OCI-LY1 (cell line): ENCODE results near the gene UAP1.

Experiments used
- H2AFZ ChIP-seq: fragments of 200-600 bp; sonication (generic), shearing (Covaris generic); 2 replicates; pipeline ENCODE4 v1.6.0; 2014; ENCODE audit warnings: antibody characterized with exemption, mild to moderate bottlenecking, low read length
- H3F3A ChIP-seq: fragments of 200-600 bp; sonication (generic), shearing (Covaris generic); 2 replicates; pipeline ENCODE4 v1.6.0; 2014; ENCODE audit warnings: mild to moderate bottlenecking, antibody characterized with exemption, low read length, moderate library complexity; ENCODE audit not compliant: insufficient read depth
- H3K27ac ChIP-seq: fragments of 200-600 bp; sonication (generic); 2 replicates; pipeline ENCODE4 v1.5.1; 2014; ENCODE audit warnings: low read length, mixed run types, mild to moderate bottlenecking, low read depth; ENCODE audit not compliant: poor library complexity, severe bottlenecking
- H3K27me3 ChIP-seq: fragments of 200-600 bp; sonication (generic); 2 replicates; pipeline ENCODE4 v1.6.0; 2014; ENCODE audit warnings: antibody characterized with exemption, mild to moderate bottlenecking, low read length, moderate library complexity; ENCODE audit not compliant: insufficient read depth
- H3K36me3 ChIP-seq: fragments of 200-600 bp; sonication (generic); 2 replicates; pipeline ENCODE4 v1.6.1; 2014; ENCODE audit warnings: mild to moderate bottlenecking, antibody characterized with exemption, low read length, moderate library complexity, mixed read lengths; ENCODE audit not compliant: insufficient read depth
- H3K4me1 ChIP-seq: fragments of 200-600 bp; sonication (generic); 2 replicates; pipeline ENCODE4 v1.5.1; 2014; ENCODE audit warnings: mild to moderate bottlenecking, low read length, moderate library complexity; ENCODE audit not compliant: insufficient read depth, severe bottlenecking
- H3K4me2 ChIP-seq: fragments of 200-600 bp; sonication (generic), shearing (Covaris generic); 2 replicates; pipeline ENCODE4 v1.6.1; 2014; ENCODE audit warnings: low read length
- H3K4me3 ChIP-seq: fragments of 200-600 bp; sonication (generic); 2 replicates; pipeline ENCODE4 v1.5.1; 2014; ENCODE audit warnings: low read length, low read depth, mild to moderate bottlenecking, mixed read lengths; ENCODE audit not compliant: poor library complexity, severe bottlenecking
- H3K79me2 ChIP-seq: fragments of 200-600 bp; shearing (Covaris generic); 2 replicates; pipeline ENCODE4 v1.6.1; 2016; ENCODE audit warnings: mixed run types, low read length, mixed read lengths; ENCODE audit not compliant: insufficient read depth
- H3K9ac ChIP-seq: fragments of 200-600 bp; sonication (generic), shearing (Covaris generic); 2 replicates; pipeline ENCODE4 v1.6.1; 2014; ENCODE audit warnings: mild to moderate bottlenecking, low read length, mixed read lengths
- H3K9me2 ChIP-seq: fragments of 200-600 bp; sonication (generic), shearing (Covaris generic); 2 replicates; pipeline ENCODE4 v1.6.1; 2014; ENCODE audit warnings: low read depth, mild to moderate bottlenecking, low read length, mixed read lengths
- H3K9me3 ChIP-seq: fragments of 200-600 bp; shearing (Covaris generic); 2 replicates; pipeline ENCODE4 v1.6.1; 2014; ENCODE audit warnings: low read length, mixed read lengths
- H4K20me1 ChIP-seq: fragments of 200-600 bp; sonication (generic), shearing (Covaris generic); 2 replicates; pipeline ENCODE4 v1.6.0; 2016; ENCODE audit warnings: mild to moderate bottlenecking, low read length; ENCODE audit not compliant: insufficient read depth
- CTCF ChIP-seq: fragments of 200-600 bp; sonication (generic), shearing (Covaris generic); IDR thresholded peaks from 2 replicates; pipeline ENCODE4 v1.5.1; 2017; ENCODE audit warnings: mild to moderate bottlenecking, antibody characterized with exemption, low read length, moderate library complexity, mixed read lengths
- EZH2 ChIP-seq: fragments of 200-600 bp; sonication (generic), shearing (Covaris generic); IDR thresholded peaks from 2 replicates; pipeline ENCODE4 v1.8.0; 2017; ENCODE audit warnings: borderline replicate concordance, mixed run types, mild to moderate bottlenecking, antibody characterized with exemption, low read length, moderate library complexity, mixed read lengths

Gene UAP1

GRCh38 chr1:162645666-162646065 lies 84.1 kb downstream of the UAP1 start:
- TF ChIP-seq CTCF (no peak), EZH2 (no peak)
- no peak overlapping the region for H3K9ac ChIP-seq
- H3K27me3 ChIP-seq = no peaks in the 10 kb centered on the region; the same call in 1 of the 2 replicates
- no peaks in the 10 kb centered on the region for H3K4me1 ChIP-seq
- H3K4me3 ChIP-seq = no peak overlapping the region
- no peak overlapping the region for H3K27ac ChIP-seq
- H2AFZ ChIP-seq = no peak overlapping the region
- no peaks in the 10 kb centered on the region for H3K36me3 ChIP-seq
- H3K79me2 ChIP-seq = no peaks in the 10 kb centered on the region
- no peaks in the 10 kb centered on the region for H3F3A ChIP-seq
- H3K9me3 ChIP-seq = no peaks in the 10 kb centered on the region
- H3K4me2 ChIP-seq = no peak overlapping the region
- H4K20me1 ChIP-seq = no peaks in the 10 kb centered on the region
- H3K9me2 ChIP-seq = no peaks in the 10 kb centered on the region

- TF ChIP-seq CTCF = no peak
- no peak for TF ChIP-seq EZH2
- H3F3A ChIP-seq = no peaks in the 10 kb centered on the region
- H3K27ac ChIP-seq = no peak overlapping the region
Measured at GRCh38 chr1:162649583-162649982, 88.1 kb downstream of the UAP1 start.

More at GRCh38 chr1:162649583-162649982, 88.1 kb downstream of the UAP1 start:
- no peak overlapping the region for H3K9ac ChIP-seq
- no peaks in the 10 kb centered on the region; the same call in 1 of the 2 replicates for H3K27me3 ChIP-seq
- H4K20me1 ChIP-seq = no peaks in the 10 kb centered on the region
- no peak overlapping the region for H3K4me3 ChIP-seq
- no peaks in the 10 kb centered on the region for H3K79me2 ChIP-seq
- no peaks in the 10 kb centered on the region for H3K9me2 ChIP-seq
- H3K9me3 ChIP-seq = no peaks in the 10 kb centered on the region
- H3K36me3 ChIP-seq = no peaks in the 10 kb centered on the region
- no peaks in the 10 kb centered on the region for H3K4me1 ChIP-seq
- H3K4me2 ChIP-seq = no peak overlapping the region
- H2AFZ ChIP-seq = no peak overlapping the region
